ENCODE data around the gene LPIN1. TPM values are rescaled to one million over a fixed set of nuclear protein-coding genes. Genes with fewer than 3 reads are reported as not detected.
A peak's percentile ranks its signal among the peaks of the same experiment; 100 is the strongest.
"Not testable (repeated sequence)": the region's sequence is repeated elsewhere in the genome, so short reads cannot be mapped to it uniquely, and the experiment has no call there.

The LPIN1 gene
- total RNA-seq, 1 donor from 2014 or later = 62.9 TPM

- Histone ChIP-seq H3K27ac (no peak overlapping the region), H3K36me3 (no peaks in the 10 kb centered on the region), H3K4me1 (peaks cover 9% of the 10 kb centered on the region), H3K4me3 (no peak overlapping the region), H3K27me3 (no peaks in the 10 kb centered on the region), H3K9me3 (no peaks in the 10 kb centered on the region)
- no peak for TF ChIP-seq CTCF (IDR thresholded peaks at IDR 0.05)
- intact Hi-C loops (cut with DNase I) = no loop called here
- ATAC-seq (peak; percentile 51), DNase-seq (no peak)
Observed at GRCh38 chr2:11858883-11859282, 112.5 kb downstream of the LPIN1 start.

GRCh38 chr2:11859975-11860374, 113.5 kb downstream of the LPIN1 start:
- H3K9me3 ChIP-seq, H3K27ac ChIP-seq, H3K4me3 ChIP-seq, H3K36me3 ChIP-seq, ATAC-seq, H3K27me3 ChIP-seq, DNase-seq: not testable (repeated sequence)
- peaks cover 14% of the 10 kb centered on the region for H3K4me1 ChIP-seq
- intact Hi-C loops (cut with DNase I) = loop anchor here (10.0 kb wide), 2 partner anchors 855 to 1145 kb away; partner anchors contain the start of gene TRIB2

GRCh38 chr2:11861044-11861443, 114.6 kb downstream of the LPIN1 start:
- Histone ChIP-seq H3K27me3 (no peaks in the 10 kb centered on the region), H3K4me3 (no peak overlapping the region), H3K27ac (no peak overlapping the region), H3K36me3 (no peaks in the 10 kb centered on the region), H3K9me3 (no peaks in the 10 kb centered on the region), H3K4me1 (peaks cover 14% of the 10 kb centered on the region)
- TF ChIP-seq CTCF (IDR thresholded peaks at IDR 0.05) = no peak
- DNase-seq (no peak), ATAC-seq (no peak)
- intact Hi-C loops (cut with DNase I) = loop anchor here (10.0 kb wide), 2 partner anchors 854 to 1144 kb away; partner anchors contain the start of gene TRIB2

GRCh38 chr2:11862049-11862448, 115.6 kb downstream of the LPIN1 start:
- TF ChIP-seq CTCF (IDR thresholded peaks at IDR 0.05) = no peak
- H3K4me1 ChIP-seq = peaks cover 14% of the 10 kb centered on the region
- DNase-seq (no peak), ATAC-seq (no peak)
- H3K27me3 ChIP-seq = no peaks in the 10 kb centered on the region
- H3K9me3 ChIP-seq = no peaks in the 10 kb centered on the region
- no peaks in the 10 kb centered on the region for H3K36me3 ChIP-seq
- H3K4me3 ChIP-seq = no peak overlapping the region
- no peak overlapping the region for H3K27ac ChIP-seq
- intact Hi-C loops (cut with DNase I) = loop anchor here (10.0 kb wide), 2 partner anchors 853 to 1143 kb away; partner anchors contain the start of gene TRIB2

- intact Hi-C loops (cut with DNase I) = loop anchor here (10.0 kb wide), 2 partner anchors 852 to 1142 kb away; partner anchors contain the start of gene TRIB2
- DNase-seq = no peak
- Histone ChIP-seq H3K4me1 (peaks cover 14% of the 10 kb centered on the region), H3K4me3 (no peak overlapping the region), H3K36me3 (no peaks in the 10 kb centered on the region), H3K27ac (no peak overlapping the region), H3K9me3 (no peaks in the 10 kb centered on the region), H3K27me3 (no peaks in the 10 kb centered on the region)
- no peak for ATAC-seq
- TF ChIP-seq CTCF (IDR thresholded peaks at IDR 0.05) = no peak
Observed at GRCh38 chr2:11863103-11863502, 116.7 kb downstream of the LPIN1 start.

GRCh38 chr2:11863513-11864328, 117.3 kb downstream of the LPIN1 start:
- peak; percentile 96 for ATAC-seq
- Histone ChIP-seq H3K27ac (no peak overlapping the region), H3K27me3 (no peaks in the 10 kb centered on the region), H3K9me3 (no peaks in the 10 kb centered on the region), H3K4me3 (no peak overlapping the region), H3K36me3 (no peaks in the 10 kb centered on the region), H3K4me1 (peaks cover 14% of the 10 kb centered on the region)
- DNase-seq = peak; percentile 88
- intact Hi-C loops (cut with DNase I) = loop anchor here (10.0 kb wide), 2 partner anchors 851 to 1141 kb away; partner anchors contain the start of gene TRIB2
- peak; percentile 96 for TF ChIP-seq CTCF (IDR thresholded peaks at IDR 0.05)
